GM21367 (cell line): Measurements from ENCODE around the gene OTULIN.

Experiments
- ATAC-seq: cut with Tn5 transposase; IDR thresholded peaks from one replicate; pipeline ENCODE4 v1.9.1; 2021; ENCODE audit not compliant: unreplicated experiment

The OTULIN gene

GRCh38 chr5:14695152-14695551 lies 30.6 kb downstream of the OTULIN start:
- no peak for ATAC-seq

GRCh38 chr5:14696057-14696456 lies 31.5 kb downstream of the OTULIN start:
- ATAC-seq: no peak

GRCh38 chr5:14696851-14697250 lies 32.3 kb downstream of the OTULIN start:
- ATAC-seq: no peak

GRCh38 chr5:14698495-14698894 lies 34.0 kb downstream of the OTULIN start:
- ATAC-seq: no peak

- no peak for ATAC-seq
Measured at GRCh38 chr5:14699159-14699558, 34.6 kb downstream of the OTULIN start.

- no peak for ATAC-seq
Measured at GRCh38 chr5:14699807-14700400, 35.4 kb downstream of the OTULIN start.

GRCh38 chr5:14700478-14701436 lies 36.2 kb downstream of the OTULIN start:
- ATAC-seq: no peak

- no peak for ATAC-seq
Measured at GRCh38 chr5:14701556-14701955, 37.0 kb downstream of the OTULIN start.

- ATAC-seq: no peak
Measured at GRCh38 chr5:14702238-14702839, 37.8 kb downstream of the OTULIN start.

GRCh38 chr5:14705556-14705955 lies 41.0 kb downstream of the OTULIN start:
- no peak for ATAC-seq

GRCh38 chr5:14706615-14707021 lies 42.1 kb downstream of the OTULIN start:
- no peak for ATAC-seq

- no peak for ATAC-seq
Measured at GRCh38 chr5:14707811-14708390, 43.4 kb downstream of the OTULIN start.

GRCh38 chr5:14708551-14708950 lies 44.0 kb downstream of the OTULIN start:
- no peak for ATAC-seq

GRCh38 chr5:14710313-14710994 lies 45.9 kb downstream of the OTULIN start:
- no peak for ATAC-seq

- no peak for ATAC-seq
Measured at GRCh38 chr5:14712131-14712530, 47.6 kb downstream of the OTULIN start.

- ATAC-seq: no peak
Measured at GRCh38 chr5:14712666-14713065, 48.1 kb downstream of the OTULIN start.

- no peak for ATAC-seq
Measured at GRCh38 chr5:14713476-14714390, 49.2 kb downstream of the OTULIN start.

- ATAC-seq: no peak
Measured at GRCh38 chr5:14714706-14715105, 50.2 kb downstream of the OTULIN start.

- no peak for ATAC-seq
Measured at GRCh38 chr5:14715481-14715880, 51.0 kb downstream of the OTULIN start.
